ENCODE data around the gene RORC. TPM values are rescaled to one million over a fixed set of nuclear protein-coding genes. Genes with fewer than 3 reads are reported as not detected.

Gene RORC

DNA sequence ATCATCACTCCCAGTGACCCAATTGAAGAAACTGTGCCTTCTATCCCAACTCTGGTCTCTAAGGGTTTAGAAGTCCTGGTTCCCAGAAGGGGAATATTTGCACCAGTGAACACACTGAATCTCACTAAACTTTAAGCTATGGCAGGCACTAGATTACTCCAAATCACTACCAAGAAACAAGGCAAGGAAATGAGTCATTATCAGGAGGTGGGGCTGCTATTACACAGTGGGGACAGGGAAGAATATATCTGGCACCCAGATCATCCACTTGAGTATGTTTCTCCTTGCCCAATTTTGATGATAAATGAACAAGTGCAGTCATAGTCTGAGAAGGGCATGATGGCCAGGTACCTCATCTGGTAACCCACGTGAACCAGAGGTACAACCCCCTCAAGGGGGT, 75.3 kb downstream of the RORC start:
- Histone ChIP-seq H3K9me3 (ENCODE audit: control insufficient read depth, low read length) (no peaks in the 10 kb centered on the region), H2BK120ac (ENCODE audit: low read depth, low read length) (no peak overlapping the region), H2BK5ac (ENCODE audit: low read depth, low read length, poor library complexity, severe bottlenecking) (no peak overlapping the region), H3K9ac (ENCODE audit: low read length) (no peak overlapping the region), H2AK5ac (ENCODE audit: low read length, severe bottlenecking) (no peak overlapping the region), H3K4ac (ENCODE audit: low read depth in 1 of 2, low read length in 2 of 2) (no peak overlapping the region), H3K4me3 (ENCODE audit: insufficient read depth in 1 of 2, low read depth in 1 of 2, low read length in 2 of 2) (no peak overlapping the region), H4K91ac (ENCODE audit: low read length) (no peak overlapping the region), H2AFZ (ENCODE audit: low read depth, low read length) (no peak overlapping the region), H3K27me3 (ENCODE audit: control insufficient read depth in 1 of 2, insufficient read depth in 1 of 2, low read length in 2 of 2) (no peaks in the 10 kb centered on the region), H3K18ac (ENCODE audit: low read depth in 1 of 2, low read length in 2 of 2) (no peak overlapping the region), H3K23ac (ENCODE audit: low read length in 2 of 2) (no peak overlapping the region), H2BK12ac (ENCODE audit: low read length in 2 of 2) (no peak overlapping the region), H2BK15ac (ENCODE audit: low read depth, poor library complexity, severe bottlenecking) (no peak overlapping the region), H4K8ac (ENCODE audit: low read length) (no peak overlapping the region), H3K4me2 (ENCODE audit: low read length, poor library complexity, severe bottlenecking) (no peak overlapping the region), H3K14ac (ENCODE audit: low read length in 2 of 2) (no peak overlapping the region), H3K27ac (ENCODE audit: low read length, poor library complexity, severe bottlenecking) (no peak overlapping the region), H3K79me1 (replicated peaks; ENCODE audit: low read length, poor library complexity, severe bottlenecking) (no peaks in the 10 kb centered on the region), H3K4me1 (ENCODE audit: control insufficient read depth, insufficient read depth, low read depth, low read length) (no peaks in the 10 kb centered on the region), H3K36me3 (ENCODE audit: control insufficient read depth in 1 of 2, insufficient read depth in 2 of 2, low read depth in 1 of 2, low read length in 2 of 2) (peaks cover 17 to 47% of the 10 kb centered on the region in 2 experiments)
- 6% methylated on average over 1 of the region's 1 CpG for WGBS
- peak; percentile 15 for DNase-seq

Small RNAs within 50 kb of the gene (small RNA-seq; reads per million reads assigned to genes)
- gene RF00019 (ENCODE audit: low read depth) = not detected
